HG02610 (cell line): Measurements from ENCODE around the gene PCSK6.

Experiments
- ATAC-seq: cut with Tn5 transposase; IDR thresholded peaks from one replicate; pipeline ENCODE4 v1.9.1; 2021; ENCODE audit warnings: mild to moderate bottlenecking, moderate library complexity; ENCODE audit not compliant: unreplicated experiment

PCSK6 gene

DNA sequence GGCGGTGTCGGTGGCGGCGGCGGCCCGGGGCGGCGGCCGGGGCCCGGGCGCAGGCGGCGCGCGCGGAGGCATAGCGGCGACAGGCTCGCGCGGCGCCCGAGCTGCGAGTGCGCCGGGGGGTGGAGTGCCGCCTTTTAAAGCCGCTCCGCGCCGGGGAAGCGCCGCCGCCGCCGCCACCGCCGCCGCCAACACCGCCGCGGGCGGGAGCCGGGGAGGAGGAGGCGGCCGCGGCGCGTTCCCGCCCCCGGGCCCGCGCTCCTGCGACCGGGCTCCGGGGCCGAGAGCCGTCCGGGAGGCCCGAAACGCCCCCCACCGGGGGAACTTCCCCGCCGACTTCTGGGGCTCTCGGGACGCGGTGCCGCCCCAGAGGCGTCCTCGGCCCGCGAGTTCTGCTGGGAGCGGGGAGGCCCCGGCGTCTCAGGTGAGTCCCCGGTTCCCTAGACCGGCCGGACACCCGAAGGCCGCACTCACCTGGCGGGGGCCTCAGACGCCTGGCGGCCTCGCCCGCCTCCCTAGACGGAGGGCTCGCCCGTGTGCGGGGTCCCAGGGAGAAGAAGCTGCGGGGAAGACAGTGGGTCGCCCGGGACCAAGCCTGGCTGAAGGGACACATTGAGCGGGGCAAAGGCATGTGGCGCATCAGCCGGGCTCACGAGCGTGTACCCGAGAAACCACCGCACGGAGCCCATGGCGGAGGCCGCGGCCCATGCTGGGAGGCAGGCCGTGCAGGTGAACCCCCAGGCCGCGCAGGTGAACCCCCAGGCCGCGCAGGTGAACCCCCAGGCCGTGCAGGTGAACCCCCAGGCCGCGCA lies at the start of gene PCSK6:
TSS of gene PCSK6 (minus strand) at position 109 of the 809 bp plus-strand sequence. CDS start at position 72, 37 bp downstream.
- ATAC-seq, result no peak

DNA sequence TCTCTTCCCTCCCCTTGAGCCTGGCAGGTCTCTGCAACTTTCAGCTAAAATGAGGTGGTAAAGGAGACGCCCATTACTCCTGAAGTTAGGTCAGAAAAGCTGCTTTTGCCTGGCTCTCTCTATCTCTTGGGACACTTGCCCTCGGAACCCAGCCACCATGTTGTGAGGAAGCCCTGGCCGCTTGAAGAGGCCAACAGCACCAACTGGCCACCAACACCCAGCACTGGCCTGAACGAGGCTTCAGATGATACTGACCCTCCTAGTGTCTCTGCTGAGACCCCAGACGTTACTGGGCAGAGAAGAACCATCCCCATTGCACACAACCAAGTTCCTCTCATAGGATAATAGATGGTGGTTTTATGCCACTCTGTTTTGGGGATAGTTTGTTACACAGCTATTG lies 49.5 kb upstream of the PCSK6 start:
- no peak for ATAC-seq

DNA sequence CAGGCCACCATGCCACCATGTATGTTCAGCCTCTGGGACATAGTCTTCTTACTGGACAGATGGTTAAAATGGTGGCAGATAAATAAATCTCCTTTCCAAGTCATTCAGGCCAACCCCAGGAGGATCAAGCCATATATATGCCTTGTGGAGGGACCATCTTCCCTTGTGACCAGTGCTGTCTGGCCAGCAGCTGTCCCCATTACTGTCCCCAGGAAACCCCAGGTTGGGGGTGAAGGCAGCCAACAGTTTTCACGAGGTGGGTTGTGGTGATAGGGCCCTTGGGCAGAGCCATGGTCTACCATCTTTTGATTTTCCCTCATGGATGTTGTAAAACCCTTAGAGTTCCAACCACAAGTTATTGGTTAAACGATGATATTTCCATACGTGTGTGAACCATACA lies 48.7 kb upstream of the PCSK6 start:
- no peak for ATAC-seq

DNA sequence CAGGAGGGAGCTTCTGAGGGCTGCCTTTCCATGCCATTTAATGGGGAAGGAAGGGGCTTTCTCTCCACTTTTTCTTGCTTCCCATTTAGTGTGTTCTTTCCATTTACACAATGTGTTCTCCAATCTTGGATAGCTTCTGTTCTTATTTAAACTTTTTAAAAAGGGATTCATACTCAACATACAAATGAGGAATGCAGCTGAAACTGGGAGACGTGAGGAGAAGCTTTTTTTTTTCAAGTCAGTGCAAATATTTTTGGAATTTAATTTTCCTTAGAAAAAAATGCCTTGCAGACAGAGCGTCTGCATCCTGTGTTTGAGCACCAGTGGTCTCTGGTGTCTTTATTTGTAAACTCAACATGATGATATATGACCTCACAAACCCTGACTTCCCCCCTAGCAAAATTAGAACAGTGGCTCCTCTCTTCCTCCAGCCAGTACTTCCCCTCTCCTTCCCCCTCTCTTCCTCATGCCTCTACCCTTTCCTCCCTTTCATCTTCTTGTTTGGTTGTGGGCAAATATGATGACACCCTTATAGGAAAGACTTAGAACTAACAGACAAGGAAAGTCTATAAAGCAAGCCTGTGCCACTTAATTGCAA lies 48.1 kb upstream of the PCSK6 start:
- ATAC-seq, result no peak

DNA sequence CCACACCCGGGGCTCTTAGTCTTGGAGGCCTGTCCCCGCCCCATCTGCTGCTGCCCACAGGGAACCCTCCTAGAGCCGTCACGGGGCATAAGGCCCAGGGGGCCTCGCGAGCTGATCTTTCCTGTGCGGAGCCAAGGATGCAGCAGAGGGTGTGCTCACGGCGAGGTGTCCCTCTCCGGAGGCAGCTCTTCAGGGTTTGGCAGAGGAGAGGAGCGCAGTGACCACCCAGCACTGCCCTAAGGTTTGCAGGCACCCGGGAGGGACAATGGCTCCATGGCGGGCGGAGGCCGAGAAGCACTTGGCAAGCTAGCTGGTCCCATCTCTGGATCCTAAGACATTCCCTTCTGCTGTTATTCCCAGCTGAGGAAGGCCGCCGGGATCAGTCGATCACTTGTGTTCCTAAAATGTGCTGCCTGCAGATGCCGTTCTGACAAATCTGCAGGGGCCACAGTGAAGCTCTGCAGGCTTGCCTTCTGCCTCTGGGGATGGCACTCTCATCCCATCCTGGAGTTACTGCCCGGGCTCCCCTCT lies 47.4 kb upstream of the PCSK6 start:
- no peak for ATAC-seq

DNA sequence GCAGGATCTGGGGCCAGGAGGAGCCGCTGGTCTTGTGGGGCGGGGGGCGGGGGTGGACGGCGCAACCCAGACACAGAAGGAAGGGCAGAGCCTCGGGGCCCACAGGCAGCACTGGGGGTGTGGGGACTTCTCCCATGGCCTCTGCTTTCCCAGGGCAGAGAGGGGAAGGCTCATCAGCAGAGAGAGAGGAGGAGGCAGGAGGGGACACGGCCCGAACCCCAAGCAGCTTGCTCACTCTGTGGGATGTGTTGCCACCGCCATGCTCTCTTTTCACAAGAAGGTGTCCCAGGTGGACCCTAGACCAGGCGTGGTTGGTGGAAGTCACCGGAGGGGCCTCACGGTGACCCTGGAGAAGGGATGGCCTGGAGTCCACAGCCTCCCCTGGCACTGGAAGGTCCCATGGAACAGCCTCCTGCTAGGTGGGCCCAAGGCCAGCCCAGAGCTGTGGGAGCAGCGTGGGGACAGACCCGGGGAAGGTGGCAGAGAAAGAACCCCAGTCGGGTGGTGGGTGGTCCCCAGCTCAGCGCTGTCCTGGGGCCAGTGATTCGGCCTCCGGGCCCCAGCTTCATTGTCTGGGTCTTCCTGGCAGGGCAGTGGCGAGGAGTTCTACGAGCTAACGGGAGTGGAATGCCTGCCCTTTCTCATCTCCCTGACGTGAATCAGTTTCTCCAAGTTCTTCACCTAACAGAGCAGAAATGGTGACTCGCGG lies 46.8 kb upstream of the PCSK6 start:
- no peak for ATAC-seq

DNA sequence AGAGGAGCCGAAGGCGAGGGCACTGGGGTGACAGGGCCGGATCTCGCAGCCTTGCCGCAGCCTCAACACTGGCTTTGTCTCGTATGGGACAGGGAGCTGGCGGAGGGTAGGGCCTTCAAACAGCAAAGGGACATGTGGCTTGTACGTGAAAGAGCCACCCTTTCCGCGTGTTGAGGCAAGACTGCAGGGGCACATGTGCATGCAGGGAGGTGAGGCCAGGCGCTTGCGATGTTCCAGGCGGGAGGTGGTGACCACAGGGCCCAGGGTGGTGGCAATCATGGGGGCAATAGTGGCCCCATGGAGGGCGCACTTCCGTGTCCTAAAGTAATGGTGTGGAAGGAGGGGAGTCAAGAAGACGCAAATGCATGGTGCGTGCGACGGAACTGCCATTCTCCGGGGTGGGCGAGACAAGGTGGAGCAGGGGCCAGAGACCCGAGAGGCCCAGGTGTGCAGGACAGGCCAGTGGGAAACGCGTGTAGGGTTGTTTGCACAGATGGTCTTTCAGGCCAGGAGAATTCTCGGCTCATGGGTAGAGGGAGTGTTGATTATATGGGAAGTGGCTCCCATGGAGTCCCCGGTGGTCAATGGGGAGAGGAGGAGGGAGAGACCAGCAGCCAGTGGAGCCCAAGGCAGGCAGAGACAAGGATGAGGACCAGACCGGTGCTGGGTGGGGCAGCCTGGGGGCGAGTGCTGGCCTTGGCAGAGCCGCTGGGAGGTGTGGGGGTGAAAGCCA lies 45.8 kb upstream of the PCSK6 start:
- ATAC-seq, result no peak

DNA sequence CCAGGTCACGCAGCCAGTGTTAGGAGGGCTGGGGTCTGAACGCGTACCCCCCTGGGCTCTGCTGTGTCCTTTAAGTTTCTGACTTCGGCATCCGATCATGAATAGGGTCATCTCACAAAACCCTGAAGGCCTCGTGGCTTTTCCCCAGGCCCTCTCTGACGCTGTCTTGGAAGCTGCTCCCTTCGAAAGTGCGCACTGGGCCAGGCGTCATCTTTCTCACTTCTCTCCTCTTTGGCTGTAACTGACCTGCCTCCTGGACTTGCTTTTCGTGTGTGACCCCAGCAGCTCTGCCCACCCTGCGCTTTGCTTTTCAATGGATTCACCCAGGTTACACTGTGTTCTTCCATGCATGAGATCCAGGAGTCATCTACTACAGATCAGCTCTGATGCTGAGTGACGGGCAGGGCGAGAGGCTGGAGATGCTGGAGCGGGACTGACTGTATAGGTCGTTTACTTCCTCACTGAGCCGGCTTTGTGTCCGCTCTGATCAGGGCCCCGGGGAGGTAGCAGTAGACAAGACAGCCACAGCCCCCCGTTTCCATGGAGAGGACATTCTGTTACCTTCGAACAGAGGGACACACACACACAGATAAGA lies 45.0 kb upstream of the PCSK6 start:
- ATAC-seq, result no peak

DNA sequence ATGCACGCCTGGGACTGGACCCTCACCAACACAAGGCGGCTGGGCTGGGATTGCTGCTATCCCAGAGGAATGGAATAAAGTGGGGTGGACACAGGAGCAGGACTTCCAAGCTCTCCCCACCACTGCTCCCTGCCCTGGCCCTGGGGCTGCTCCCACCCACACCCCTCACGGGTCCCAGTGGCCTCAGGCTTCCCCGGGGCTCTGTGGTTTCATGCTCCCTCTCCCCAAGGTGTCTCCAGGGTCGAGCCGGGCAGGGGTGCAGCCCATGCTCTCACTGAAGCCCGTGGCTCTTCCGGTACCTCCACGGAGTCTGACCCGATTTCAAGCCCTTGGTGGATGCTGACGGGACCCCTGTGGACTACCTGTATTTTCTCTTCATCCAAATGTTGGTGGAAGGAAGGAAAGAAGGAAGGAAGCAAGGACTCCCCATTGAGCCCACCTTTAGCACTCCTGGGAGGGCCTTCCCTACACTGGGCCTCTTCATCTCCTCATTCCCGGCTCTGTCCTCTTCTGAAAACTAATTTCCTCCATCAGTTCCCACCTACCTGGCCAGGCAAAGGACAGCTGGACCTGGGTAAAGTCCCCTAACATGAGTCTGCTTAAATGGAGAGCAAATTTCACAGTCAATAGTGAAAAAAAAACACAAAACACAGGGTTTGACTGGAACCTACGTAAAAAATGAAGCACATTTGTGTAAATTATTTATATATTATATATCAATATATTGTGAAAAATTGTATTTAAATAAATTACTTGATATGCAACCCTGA lies 44.0 kb upstream of the PCSK6 start:
- no peak for ATAC-seq

DNA sequence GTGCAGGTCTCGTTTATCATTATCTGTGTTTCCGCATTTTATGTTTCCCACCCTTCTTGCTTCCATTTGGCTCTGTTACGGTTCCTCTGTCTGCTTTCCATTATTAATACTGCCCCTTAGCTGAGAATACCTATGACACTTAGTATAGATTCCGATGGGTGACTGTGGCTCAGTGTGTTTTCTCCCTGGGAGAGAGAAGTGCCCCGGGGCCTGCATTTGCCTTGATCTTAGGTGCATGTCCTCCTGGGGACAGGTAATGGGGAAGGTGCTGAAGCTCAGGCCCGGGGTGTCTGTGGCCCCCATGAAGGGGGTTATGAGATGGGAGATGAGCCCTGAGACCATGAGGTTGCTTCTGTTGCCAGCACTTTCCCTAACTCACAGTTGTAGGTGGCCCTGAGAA lies 43.4 kb upstream of the PCSK6 start:
- ATAC-seq, result no peak

DNA sequence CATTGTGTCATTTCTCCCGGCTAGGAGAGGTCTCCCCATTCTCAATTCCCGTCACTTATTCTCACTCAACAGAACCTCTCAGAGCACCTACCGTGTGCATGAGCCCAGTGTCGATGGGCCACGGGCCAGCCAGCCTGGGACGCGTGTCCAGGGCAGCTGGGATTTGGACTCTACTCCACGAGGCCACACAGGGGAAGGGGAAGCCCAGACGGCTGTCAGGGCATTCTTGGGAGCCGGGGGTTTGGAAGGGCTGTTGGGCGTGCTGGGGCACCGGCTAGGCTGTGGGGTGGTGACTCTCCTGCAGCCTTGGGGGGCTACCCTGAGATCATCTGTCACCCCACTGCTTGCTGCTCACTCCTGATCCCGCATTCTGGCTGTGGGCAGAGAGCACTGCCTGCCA lies 41.7 kb upstream of the PCSK6 start:
- ATAC-seq, result no peak

DNA sequence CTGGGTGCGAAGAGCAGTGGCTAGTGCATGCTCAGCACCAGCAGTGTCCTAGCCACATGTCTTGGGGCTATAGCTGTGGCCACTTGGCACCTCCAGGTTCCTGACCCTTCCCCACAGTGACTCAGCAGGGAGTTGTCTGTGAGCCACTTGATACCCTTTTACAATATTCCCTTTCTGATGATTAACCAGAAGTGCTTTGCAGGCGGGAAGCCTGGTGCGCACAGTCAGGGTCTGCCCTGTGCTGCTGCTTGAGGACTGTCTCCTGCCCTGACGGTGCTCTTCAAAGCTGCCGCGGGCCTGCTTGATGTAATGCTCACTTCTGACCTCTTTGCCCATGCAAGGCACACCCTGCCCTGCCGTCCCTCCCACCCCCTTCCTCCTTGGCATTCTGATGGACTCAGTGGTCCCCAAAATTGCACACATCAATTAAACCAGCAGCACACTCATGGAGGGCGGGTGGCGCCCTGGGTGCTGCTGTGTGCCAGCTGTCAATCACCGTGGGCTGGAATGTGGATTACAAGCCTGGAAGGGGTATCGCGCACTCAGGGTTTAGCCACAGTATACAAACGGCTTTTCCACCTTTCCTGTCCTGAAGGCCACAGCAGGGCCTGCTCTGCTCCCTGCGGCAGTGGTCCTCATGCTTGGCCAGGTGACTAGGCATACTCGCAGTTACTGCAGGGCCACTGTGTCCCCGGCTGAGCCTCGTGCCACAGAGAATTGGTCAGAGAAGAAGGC lies 40.9 kb upstream of the PCSK6 start:
- no peak for ATAC-seq

DNA sequence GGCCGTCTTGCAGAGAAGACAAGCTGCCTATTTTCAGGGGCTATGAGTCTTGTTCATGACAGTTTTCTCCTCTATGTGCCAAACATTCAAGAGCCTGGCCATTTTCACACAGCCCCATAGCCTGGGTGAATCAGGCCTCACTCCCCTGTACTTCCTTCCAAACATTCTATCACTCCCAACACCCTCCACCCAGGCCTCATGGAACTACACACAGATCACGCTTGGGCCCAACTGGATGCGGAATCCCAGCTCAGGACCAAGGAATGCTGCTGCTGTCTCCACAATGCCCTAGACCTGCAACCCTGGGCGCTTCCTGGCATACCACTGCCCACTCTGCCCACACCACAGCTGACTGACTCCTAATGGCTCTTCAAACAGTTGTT lies 39.4 kb upstream of the PCSK6 start:
- ATAC-seq, result no peak

DNA sequence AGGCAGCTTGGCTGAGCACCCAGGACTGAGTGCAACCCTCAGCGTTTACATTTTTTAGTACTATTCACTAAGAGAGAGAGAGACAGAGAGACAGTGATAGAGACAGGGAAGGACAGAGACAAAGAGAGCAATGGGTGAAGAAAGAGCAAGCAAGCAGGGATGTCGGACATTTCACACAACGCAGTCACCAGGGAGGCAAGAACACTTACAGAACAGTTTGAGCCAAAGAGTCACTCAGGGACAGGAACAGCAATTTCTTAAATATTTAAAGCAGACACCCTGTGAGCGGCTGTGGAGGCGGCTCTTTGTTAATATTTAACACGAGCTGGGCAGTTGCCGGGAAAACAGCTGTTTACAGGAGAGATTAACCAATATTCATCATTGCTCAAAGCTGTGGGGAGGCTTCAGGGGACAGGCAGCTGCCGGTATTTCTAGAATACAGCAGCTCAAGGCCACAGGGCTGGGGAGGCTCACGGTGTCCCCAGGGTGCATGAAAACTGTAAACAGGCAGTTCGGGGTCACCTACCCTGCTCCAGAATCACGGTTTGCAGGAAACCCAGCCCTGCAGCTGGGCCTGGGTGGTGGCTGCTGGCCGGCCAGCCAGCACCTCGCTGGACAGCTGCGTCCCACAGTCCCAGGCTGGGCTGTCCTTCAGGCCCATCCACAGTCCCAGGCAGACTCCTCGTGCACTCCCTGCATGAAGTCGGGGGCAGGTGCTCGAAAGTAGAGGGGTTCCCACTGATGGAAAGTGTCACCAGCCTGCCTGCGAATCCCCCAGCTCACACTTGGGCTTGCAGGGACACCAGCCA lies 38.8 kb upstream of the PCSK6 start:
- no peak for ATAC-seq

DNA sequence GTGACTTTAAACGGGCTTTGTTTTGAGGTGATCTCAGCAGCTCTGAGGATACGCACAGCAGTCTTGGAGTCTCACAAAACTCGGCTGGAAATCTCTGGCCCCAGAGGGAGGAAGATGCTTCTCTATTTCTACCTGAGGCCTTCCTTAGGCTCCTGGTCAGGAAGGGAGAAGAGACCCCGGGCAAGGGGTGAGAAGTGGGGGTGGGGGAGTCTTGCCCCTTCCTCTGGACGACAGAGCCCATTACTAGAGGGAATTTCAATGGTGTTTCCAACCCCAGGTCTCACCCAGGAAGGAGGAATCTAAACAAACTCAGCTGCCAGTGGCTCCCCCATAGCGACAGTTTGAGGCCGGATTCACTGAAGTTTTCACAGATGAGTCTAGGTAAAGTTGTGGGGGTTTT lies 37.4 kb upstream of the PCSK6 start:
- no peak for ATAC-seq

DNA sequence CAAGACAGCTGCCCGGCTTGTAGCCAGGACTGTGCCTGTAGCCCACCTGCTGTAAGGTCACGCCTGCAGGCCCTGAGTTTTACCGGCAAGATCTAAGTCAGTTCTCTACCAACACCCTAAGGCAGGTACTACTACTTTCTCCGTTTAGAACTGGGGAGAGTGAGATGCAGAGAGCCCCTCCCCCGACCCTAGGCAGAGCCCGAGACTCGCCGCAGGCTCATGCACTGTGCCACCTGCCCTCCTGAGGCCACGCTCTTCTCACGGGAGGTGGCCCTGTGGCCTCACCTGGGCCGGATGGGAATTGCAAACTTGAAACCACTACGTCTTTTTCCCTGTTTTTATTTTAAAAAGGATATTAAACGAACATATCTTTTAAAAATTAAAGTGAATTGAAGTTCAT lies 36.9 kb upstream of the PCSK6 start:
- ATAC-seq, result no peak

DNA sequence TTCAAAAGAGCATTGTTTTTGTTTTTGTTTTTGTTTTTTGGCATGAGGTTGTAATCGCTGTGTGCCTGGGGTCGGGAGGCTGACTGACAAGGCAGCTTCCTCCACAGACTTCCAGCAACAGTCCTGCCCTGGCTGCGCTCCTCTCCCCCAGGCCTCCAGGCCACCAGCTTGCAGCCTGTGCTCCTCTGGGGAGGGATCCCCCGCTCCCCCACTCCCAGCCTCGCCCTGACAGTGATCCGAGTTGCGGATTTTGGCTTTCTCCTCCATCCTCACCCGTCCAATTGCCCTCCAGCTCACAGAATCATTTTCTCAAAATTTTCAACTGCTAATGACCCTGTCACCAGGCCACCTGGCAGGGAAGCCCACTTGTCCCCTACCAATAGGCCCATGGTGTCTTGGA lies 36.5 kb upstream of the PCSK6 start:
- ATAC-seq, result no peak

DNA sequence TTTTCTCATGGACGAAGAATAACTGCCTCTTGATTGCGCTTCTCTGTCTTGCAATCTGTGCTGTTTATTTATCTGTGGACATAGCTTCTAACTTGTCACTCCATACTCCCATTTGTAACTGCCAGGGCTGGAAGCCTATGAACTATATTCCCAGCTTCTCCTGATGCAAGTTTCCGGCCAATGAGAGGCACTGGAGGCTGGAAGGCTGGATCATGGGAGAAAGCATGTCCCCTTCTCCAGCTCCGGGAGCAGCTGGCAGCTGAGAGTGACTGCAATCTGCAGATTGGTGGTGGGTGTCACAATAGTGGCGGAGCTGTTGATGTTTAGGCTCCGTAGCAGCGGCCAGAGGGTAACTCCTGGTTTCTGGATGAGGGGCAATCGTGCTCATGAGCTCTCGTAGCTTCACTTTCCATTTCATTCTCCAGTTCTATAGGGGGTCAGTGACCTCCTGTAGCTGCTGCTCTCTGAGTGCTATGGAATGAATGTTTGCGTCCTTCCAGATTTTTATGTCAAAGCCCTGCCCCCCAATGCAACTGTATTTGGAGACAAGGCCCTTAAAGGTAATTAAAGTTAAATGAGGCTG lies 35.7 kb upstream of the PCSK6 start:
- ATAC-seq, result no peak
